IMR-90 (cell line): ENCODE results near the gene NCAPD3. TPM values are rescaled to one million over a fixed set of nuclear protein-coding genes. Genes with fewer than 3 reads are reported as not detected.

Experiments used
- ATAC-seq: fragments of 200-7000 bp; cut with Tn5 transposase; 2 replicates; pipeline ENCODE4 v1.9.1; 2020; ENCODE audit warnings: low read depth, mild to moderate bottlenecking, moderate library complexity
- BruUV-seq: library from RNA; stranded (reverse); fragments of 400-500 nt; replicated peaks from 2 replicates; lab custom pipeline; 2021; lab: Mats Ljungman, UMichigan
- CTCF ChIA-PET: fragments of 300-600 bp; formaldehyde crosslinking; extraction: SDS; loops from one replicate; lab custom pipeline; 2021; ENCODE audit warnings: antibody characterized with exemption; lab: Yijun Ruan, JAX
- POLR2A ChIA-PET: fragments of 300-600 bp; sonication (Branson Sonifier 250); formaldehyde crosslinking; loops from one replicate; lab custom pipeline; 2022; ENCODE audit warnings: antibody characterized with exemption; ENCODE audit not compliant: unreplicated experiment; lab: Charles Lee
- DNase-seq: peaks from one replicate; pipeline ENCODE4 v3.0.0; 2013
- H2AFZ ChIP-seq: replicated peaks from 2 replicates; pipeline ENCODE3; 2013; ENCODE audit warnings: low read length, mild to moderate bottlenecking; ENCODE audit not compliant: poor library complexity
- H2AK5ac ChIP-seq: 2 replicates; pipeline ENCODE4 v1.6.1; 2013; ENCODE audit warnings: low read depth, low read length, inconsistent platforms
- H2AK9ac ChIP-seq: replicated peaks from 2 replicates; pipeline ENCODE3; 2013; ENCODE audit warnings: mild to moderate bottlenecking, low read depth, low read length, moderate library complexity; ENCODE audit not compliant: poor library complexity
- H2BK120ac ChIP-seq: 2 replicates; pipeline ENCODE4 v1.6.1; 2013; ENCODE audit warnings: low read depth, low read length, inconsistent platforms
- H2BK15ac ChIP-seq: 3 replicates; pipeline ENCODE4 v1.6.1; 2013; ENCODE audit warnings: low read depth, low read length, inconsistent platforms
- H2BK20ac ChIP-seq: 2 replicates; pipeline ENCODE4 v1.6.1; 2013; ENCODE audit warnings: low read depth, mild to moderate bottlenecking, inconsistent platforms, low read length, moderate library complexity
- H2BK5ac ChIP-seq: 2 replicates; pipeline ENCODE4 v1.6.1; 2013; ENCODE audit warnings: mild to moderate bottlenecking, low read depth, low read length, inconsistent platforms; ENCODE audit not compliant: poor library complexity, severe bottlenecking
- H3K14ac ChIP-seq: replicated peaks from 2 replicates; pipeline ENCODE4 v1.6.1; 2013; ENCODE audit warnings: low read depth, low read length, inconsistent platforms
- H3K18ac ChIP-seq: 2 replicates; pipeline ENCODE4 v1.6.1; 2013; ENCODE audit warnings: low read depth, low read length, control low read depth
- H3K23ac ChIP-seq: 2 replicates; pipeline ENCODE4 v1.6.1; 2013; ENCODE audit warnings: low read depth, low read length, inconsistent platforms
- H3K27ac ChIP-seq: 2 replicates; pipeline ENCODE4 v1.5.1; 2013; ENCODE audit warnings: mild to moderate bottlenecking, control low read depth, low read length; ENCODE audit not compliant: insufficient read depth
- H3K27me3 ChIP-seq: 2 replicates; pipeline ENCODE4 v1.6.1; 2013; ENCODE audit warnings: low read length; ENCODE audit not compliant: control insufficient read depth, insufficient read depth
- H3K36me3 ChIP-seq: 2 replicates; pipeline ENCODE4 v1.6.1; 2013; ENCODE audit warnings: low read length, mixed read lengths; ENCODE audit not compliant: control insufficient read depth, insufficient read depth
- H3K4ac ChIP-seq: 2 replicates; pipeline ENCODE4 v1.6.1; 2013; ENCODE audit warnings: low read depth, low read length, inconsistent platforms
- H3K4me1 ChIP-seq: 2 replicates; pipeline ENCODE4 v1.6.1; 2013; ENCODE audit warnings: low read length, mixed read lengths; ENCODE audit not compliant: control insufficient read depth, insufficient read depth
- H3K4me2 ChIP-seq: 2 replicates; pipeline ENCODE4 v1.6.1; 2013; ENCODE audit warnings: low read depth, mild to moderate bottlenecking, control low read depth, low read length, moderate library complexity
- H3K4me3 ChIP-seq: 2 replicates; pipeline ENCODE4 v1.5.1; 2013; ENCODE audit warnings: low read depth, mild to moderate bottlenecking, control low read depth, low read length, moderate library complexity; ENCODE audit not compliant: insufficient read depth
- H3K56ac ChIP-seq: 2 replicates; pipeline ENCODE4 v1.6.1; 2013; ENCODE audit warnings: low read length, inconsistent platforms; ENCODE audit not compliant: insufficient read depth; ENCODE audit errors: extremely low read depth
- H3K79me1 ChIP-seq, 2 experiments: 2 replicates each; pipeline ENCODE4 v1.6.1; 2013; ENCODE audit warnings: low read length in 2 of 2, inconsistent platforms in 1 of 2, low read depth in 1 of 2
- H3K9ac ChIP-seq: 2 replicates; pipeline ENCODE4 v1.6.1; 2013; ENCODE audit warnings: low read depth, low read length, control low read depth
- H3K9me1 ChIP-seq: 2 replicates; pipeline ENCODE4 v1.6.1; 2013; ENCODE audit warnings: low read length, inconsistent platforms; ENCODE audit not compliant: insufficient read depth
- H3K9me3 ChIP-seq: 2 replicates; pipeline ENCODE4 v1.6.1; 2013; ENCODE audit warnings: low read length; ENCODE audit not compliant: control insufficient read depth, insufficient read depth
- H4K20me1 ChIP-seq: 2 replicates; pipeline ENCODE4 v1.6.1; 2013; ENCODE audit warnings: low read length, inconsistent platforms; ENCODE audit not compliant: insufficient read depth
- H4K5ac ChIP-seq: 2 replicates; pipeline ENCODE4 v1.6.1; 2013; ENCODE audit warnings: mild to moderate bottlenecking, low read depth, low read length, control low read depth
- H4K8ac ChIP-seq, 2 experiments: 2 replicates each; pipeline ENCODE4 v1.6.1; 2013; ENCODE audit warnings: low read depth in 2 of 2, low read length in 2 of 2, control low read depth in 1 of 2, inconsistent platforms in 1 of 2
- H4K91ac ChIP-seq: 2 replicates; pipeline ENCODE4 v1.6.1; 2013; ENCODE audit warnings: low read depth, low read length, inconsistent platforms; ENCODE audit not compliant: insufficient read depth
- BHLHE40 ChIP-seq: fragments of 150-350 bp; IDR thresholded peaks from 2 replicates; pipeline ENCODE4 v1.6.1; 2016; ENCODE audit warnings: mild to moderate bottlenecking, low read depth, low read length
- CEBPB ChIP-seq: IDR thresholded peaks from 2 replicates; pipeline ENCODE4 v1.6.1; 2012; ENCODE audit warnings: low read depth, low read length, improper control_type of control experiment
- CHD1 ChIP-seq: IDR thresholded peaks from 2 replicates; pipeline ENCODE4 v1.6.1; 2012; ENCODE audit warnings: low read depth, low read length, improper control_type of control experiment
- FOS ChIP-seq: fragments of 150-350 bp; IDR thresholded peaks from 2 replicates; pipeline ENCODE4 v1.6.1; 2016; ENCODE audit warnings: low read depth, low read length
- MAFK ChIP-seq: IDR thresholded peaks from 2 replicates; pipeline ENCODE4 v1.6.1; 2012; ENCODE audit warnings: low read depth, low read length, improper control_type of control experiment
- MAZ ChIP-seq: IDR thresholded peaks from 2 replicates; pipeline ENCODE4 v1.6.1; 2012; ENCODE audit warnings: low read depth, mild to moderate bottlenecking, low read length, improper control_type of control experiment, moderate library complexity, borderline replicate concordance
- MXI1 ChIP-seq: IDR thresholded peaks from 2 replicates; pipeline ENCODE4 v1.6.1; 2012; ENCODE audit warnings: low read depth, mild to moderate bottlenecking, low read length, moderate library complexity, borderline replicate concordance
- NFE2L2 ChIP-seq: fragments of 150-350 bp; IDR thresholded peaks from 2 replicates; pipeline ENCODE4 v1.6.1; 2016; ENCODE audit warnings: low read depth, mild to moderate bottlenecking, low read length
- POLR2A ChIP-seq: IDR thresholded peaks from 2 replicates; pipeline ENCODE4 v1.6.1; 2012; ENCODE audit warnings: mild to moderate bottlenecking, low read depth, low read length
- RAD21 ChIP-seq: IDR thresholded peaks from 2 replicates; pipeline ENCODE4 v1.6.1; 2012; ENCODE audit warnings: low read length, improper control_type of control experiment
- RCOR1 ChIP-seq: IDR thresholded peaks from 2 replicates; pipeline ENCODE4 v1.6.1; 2012; ENCODE audit warnings: mild to moderate bottlenecking, low read length, improper control_type of control experiment; ENCODE audit not compliant: insufficient replicate concordance
- RFX5 ChIP-seq: IDR thresholded peaks from 2 replicates; pipeline ENCODE4 v1.8.0; 2012; ENCODE audit warnings: low read depth, mild to moderate bottlenecking, low read length, moderate library complexity
- SMC3 ChIP-seq: fragments of 150-350 bp; IDR thresholded peaks from 2 replicates; pipeline ENCODE4 v1.6.1; 2016; ENCODE audit warnings: low read depth, mild to moderate bottlenecking, antibody characterized with exemption, low read length, moderate library complexity
- WGBS, 2 experiments: methylation state at CpG; one replicate each; pipeline versions ENCODE4 v1.1.5 to v1.1.7; 2013; ENCODE audit warnings: missing lambda C conversion rate in 2 of 2; ENCODE audit not compliant: insufficient read length in 1 of 2; ENCODE audit errors: extremely low coverage in 2 of 2; 5-methylcytosine and 5-hydroxymethylcytosine counted together
- dilution Hi-C: fragments of 300-500 bp; cut with HindIII; formaldehyde crosslinking; loops from one replicate; pipeline ENCODE4 v1.14.3; 2018; ENCODE audit warnings: low sequenced_read_pairs; ENCODE audit not compliant: unreplicated experiment
- in situ Hi-C: fragments of 300-500 bp; cut with MboI; formaldehyde crosslinking; loops from 3 replicates; pipeline ENCODE4 v1.14.3; 2019; ENCODE audit warnings: low sequenced_read_pairs, inconsistent platforms, mixed read lengths
- intact Hi-C: fragments of 100-400 bp; cut with micrococcal nuclease; formaldehyde crosslinking; loops from 2 replicates; pipeline ENCODE4 v1.10.0; 2022
- polyA plus RNA-seq, 3 experiments: library from polyadenylated mRNA; depleted of rRNA; stranded (reverse); fragments of >200 nt; gene quantifications; 2 replicates each; pipeline ENCODE4 v1.2.3, GENCODE V29; 2012; ENCODE audit warnings: low replicate concordance in 1 of 3
- total RNA-seq: library from RNA; depleted of rRNA; stranded (reverse); fragments of >200 nt; gene quantifications from 2 replicates; pipeline ENCODE4 v1.2.3, GENCODE V29; 2012
- TF ChIP-seq, protein P1 (sequence below): fragments of 150-350 bp; IDR thresholded peaks from 2 replicates; pipeline ENCODE4 v1.6.1; 2017; ENCODE audit warnings: mild to moderate bottlenecking, antibody characterized with exemption, low read length, low read depth
- TF ChIP-seq, protein P2 (sequence below): fragments of 150-350 bp; IDR thresholded peaks from 2 replicates; pipeline ENCODE4 v1.6.1; 2016; ENCODE audit warnings: low read depth, mild to moderate bottlenecking, low read length, moderate library complexity, borderline replicate concordance
- TF ChIP-seq, protein P3 (sequence below): conservative IDR thresholded peaks from 2 replicates; pipeline ENCODE4 v1.5.1; 2012; ENCODE audit warnings: mild to moderate bottlenecking, low read depth, low read length, improper control_type of control experiment

Gene NCAPD3
- total and polyA plus RNA-seq, 2 of the 4 experiments (the other 2 are of a cell fraction): 18.0 to 19.2 TPM

DNA sequence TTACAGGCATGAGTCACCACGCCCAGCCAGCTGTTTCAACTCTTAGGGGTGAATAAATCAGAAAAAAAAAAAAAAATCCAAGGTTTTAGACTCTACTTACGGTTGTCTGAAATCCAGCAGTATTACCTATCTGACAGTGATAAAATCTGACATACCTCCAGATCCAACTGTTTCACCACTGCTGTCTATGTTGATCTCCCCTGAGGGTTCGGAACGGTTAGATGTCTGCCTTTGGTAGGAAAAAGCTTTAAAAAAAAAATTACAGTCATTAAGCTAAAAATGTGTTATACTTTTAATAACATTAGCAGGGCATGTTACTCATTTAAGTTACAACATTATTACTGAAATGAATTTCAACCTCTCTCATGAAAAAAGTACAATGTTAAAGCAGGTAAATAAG, 21.1 kb downstream of the NCAPD3 start:
- H2AFZ ChIP-seq: no peak overlapping the region
- H3K4me3 ChIP-seq: no peak overlapping the region
- ChIA-PET POLR2A (no interaction called here), CTCF (no interaction called here)
- no peaks in the 10 kb centered on the region for H3K27me3 ChIP-seq
- H2BK20ac ChIP-seq: no peak overlapping the region
- no peak overlapping the region for H3K18ac ChIP-seq
- no peak overlapping the region for H2BK5ac ChIP-seq
- no peak overlapping the region for H3K23ac ChIP-seq
- TF ChIP-seq RAD21 (no peak), NFE2L2 (no peak), FOS (no peak), POLR2A (no peak), RCOR1 (no peak), RFX5 (no peak), BHLHE40 (no peak), MXI1 (no peak), CHD1 (no peak), MAZ (no peak), MAFK (no peak), SMC3 (no peak), CEBPB (no peak)
- TF ChIP-seq, protein P1, sequence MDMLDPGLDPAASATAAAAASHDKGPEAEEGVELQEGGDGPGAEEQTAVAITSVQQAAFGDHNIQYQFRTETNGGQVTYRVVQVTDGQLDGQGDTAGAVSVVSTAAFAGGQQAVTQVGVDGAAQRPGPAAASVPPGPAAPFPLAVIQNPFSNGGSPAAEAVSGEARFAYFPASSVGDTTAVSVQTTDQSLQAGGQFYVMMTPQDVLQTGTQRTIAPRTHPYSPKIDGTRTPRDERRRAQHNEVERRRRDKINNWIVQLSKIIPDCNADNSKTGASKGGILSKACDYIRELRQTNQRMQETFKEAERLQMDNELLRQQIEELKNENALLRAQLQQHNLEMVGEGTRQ: no peak
- TF ChIP-seq, protein P2, sequence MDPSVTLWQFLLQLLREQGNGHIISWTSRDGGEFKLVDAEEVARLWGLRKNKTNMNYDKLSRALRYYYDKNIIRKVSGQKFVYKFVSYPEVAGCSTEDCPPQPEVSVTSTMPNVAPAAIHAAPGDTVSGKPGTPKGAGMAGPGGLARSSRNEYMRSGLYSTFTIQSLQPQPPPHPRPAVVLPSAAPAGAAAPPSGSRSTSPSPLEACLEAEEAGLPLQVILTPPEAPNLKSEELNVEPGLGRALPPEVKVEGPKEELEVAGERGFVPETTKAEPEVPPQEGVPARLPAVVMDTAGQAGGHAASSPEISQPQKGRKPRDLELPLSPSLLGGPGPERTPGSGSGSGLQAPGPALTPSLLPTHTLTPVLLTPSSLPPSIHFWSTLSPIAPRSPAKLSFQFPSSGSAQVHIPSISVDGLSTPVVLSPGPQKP: no peak
- TF ChIP-seq, protein P3, sequence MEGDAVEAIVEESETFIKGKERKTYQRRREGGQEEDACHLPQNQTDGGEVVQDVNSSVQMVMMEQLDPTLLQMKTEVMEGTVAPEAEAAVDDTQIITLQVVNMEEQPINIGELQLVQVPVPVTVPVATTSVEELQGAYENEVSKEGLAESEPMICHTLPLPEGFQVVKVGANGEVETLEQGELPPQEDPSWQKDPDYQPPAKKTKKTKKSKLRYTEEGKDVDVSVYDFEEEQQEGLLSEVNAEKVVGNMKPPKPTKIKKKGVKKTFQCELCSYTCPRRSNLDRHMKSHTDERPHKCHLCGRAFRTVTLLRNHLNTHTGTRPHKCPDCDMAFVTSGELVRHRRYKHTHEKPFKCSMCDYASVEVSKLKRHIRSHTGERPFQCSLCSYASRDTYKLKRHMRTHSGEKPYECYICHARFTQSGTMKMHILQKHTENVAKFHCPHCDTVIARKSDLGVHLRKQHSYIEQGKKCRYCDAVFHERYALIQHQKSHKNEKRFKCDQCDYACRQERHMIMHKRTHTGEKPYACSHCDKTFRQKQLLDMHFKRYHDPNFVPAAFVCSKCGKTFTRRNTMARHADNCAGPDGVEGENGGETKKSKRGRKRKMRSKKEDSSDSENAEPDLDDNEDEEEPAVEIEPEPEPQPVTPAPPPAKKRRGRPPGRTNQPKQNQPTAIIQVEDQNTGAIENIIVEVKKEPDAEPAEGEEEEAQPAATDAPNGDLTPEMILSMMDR: no peak
- DNase-seq (no peak), ATAC-seq (no peak)
- dilution Hi-C loops: no loop called here
- H3K79me1 ChIP-seq: peaks cover 0 to 3% of the 10 kb centered on the region in 2 experiments; a peak in 2 of 4 replicates
- BruUV-seq: no TSS peak
- H4K91ac ChIP-seq: no peak overlapping the region
- no peaks in the 10 kb centered on the region for H4K20me1 ChIP-seq
- H4K5ac ChIP-seq: no peak overlapping the region
- H3K9me1 ChIP-seq: 0 out of 2 replicates have a peak, but pooled peaks cover 3% of the 10 kb centered on the region
- no peak overlapping the region for H2AK9ac ChIP-seq
- no peak overlapping the region for H3K27ac ChIP-seq
- H3K4me2 ChIP-seq: no peak overlapping the region
- in situ Hi-C loops: no loop called here
- H3K14ac ChIP-seq: no peak overlapping the region
- no peaks in the 10 kb centered on the region for H3K9me3 ChIP-seq
- H2BK15ac ChIP-seq: no peak overlapping the region
- H2BK120ac ChIP-seq: no peak overlapping the region
- no peak overlapping the region for H2AK5ac ChIP-seq
- no peak overlapping the region for H3K56ac ChIP-seq
- H3K4ac ChIP-seq: no peak overlapping the region
- no peak overlapping the region for H4K8ac ChIP-seq
- whole genome bisulfite sequencing, 2 experiments: no CpG with 5 or more reads among the region's 4 CpGs
- intact Hi-C loops: no loop called here
- no peak overlapping the region for H3K9ac ChIP-seq
- peaks cover 15% of the 10 kb centered on the region for H3K36me3 ChIP-seq
- no peaks in the 10 kb centered on the region for H3K4me1 ChIP-seq
